SKM-1 (cell line): ENCODE data around the gene CNNM1.

Experiments used
- DNase-seq: peaks from one replicate; lab custom pipeline; 2025; ENCODE audit not compliant: unreplicated experiment; lab: John Stamatoyannopoulos, UW

The CNNM1 gene

DNA sequence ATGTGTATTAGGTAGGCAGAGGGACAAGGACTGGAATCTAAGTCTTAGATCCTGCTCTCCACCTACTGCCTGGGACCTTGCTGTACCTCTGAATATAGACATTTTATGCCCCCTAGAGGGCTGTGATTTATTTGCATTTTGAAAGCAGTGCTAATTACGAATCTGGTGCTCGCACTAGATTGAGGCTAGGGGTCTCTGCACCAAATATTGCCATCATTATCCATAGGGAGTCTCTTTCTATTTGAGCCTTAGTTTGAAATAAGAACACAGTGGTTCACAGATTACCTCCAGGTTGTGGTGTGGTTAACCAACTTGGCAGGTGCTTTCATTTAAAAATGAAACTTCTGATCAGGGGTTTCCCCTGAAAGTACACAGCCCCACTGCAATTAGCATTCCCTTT is 41.8 kb downstream of the CNNM1 start:
- no peak for DNase-seq

- no peak for DNase-seq
These were observed 43.6 kb downstream of the CNNM1 start for GRCh38 chr10:99372546-99373271.

DNA sequence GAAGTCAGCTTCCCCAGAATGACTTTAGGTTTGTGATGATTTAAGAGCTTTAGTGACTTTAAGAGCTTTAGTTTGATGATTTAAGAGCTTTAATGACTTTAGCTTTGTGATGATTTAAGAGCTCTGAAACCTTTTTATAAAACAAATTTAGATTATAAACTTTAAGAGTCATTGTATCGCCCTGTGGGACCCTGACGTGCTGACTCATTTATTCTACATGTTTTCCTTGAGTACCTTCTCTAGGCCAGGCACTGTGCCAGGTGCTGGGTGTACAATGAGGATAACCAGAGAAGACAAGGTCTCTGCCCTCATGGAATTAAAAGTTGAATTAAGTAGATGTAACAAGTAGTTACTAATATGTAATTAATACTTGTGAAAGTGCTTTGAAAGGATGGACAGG is 45.4 kb downstream of the CNNM1 start:
- DNase-seq = no peak

DNA sequence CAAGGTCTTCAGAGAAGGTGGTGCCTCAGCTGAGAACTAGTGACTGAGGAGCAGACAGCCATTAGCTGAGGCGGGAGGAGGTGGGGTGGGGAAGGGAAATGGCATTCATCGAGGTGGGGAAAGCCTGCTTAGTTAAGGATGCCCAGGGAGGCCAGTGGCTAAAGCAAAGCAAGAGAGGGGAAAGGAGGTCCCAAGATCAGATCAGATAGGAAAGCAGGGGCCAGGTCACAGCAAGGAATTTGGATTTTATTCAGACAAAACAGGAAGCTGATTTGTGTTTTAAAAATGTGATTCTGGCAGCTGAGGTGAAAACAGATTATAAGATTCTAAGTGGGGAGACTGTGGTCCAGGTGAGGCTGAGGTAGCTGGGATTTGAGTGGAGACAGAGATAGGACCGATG is 45.8 kb downstream of the CNNM1 start:
- DNase-seq = no peak

DNA sequence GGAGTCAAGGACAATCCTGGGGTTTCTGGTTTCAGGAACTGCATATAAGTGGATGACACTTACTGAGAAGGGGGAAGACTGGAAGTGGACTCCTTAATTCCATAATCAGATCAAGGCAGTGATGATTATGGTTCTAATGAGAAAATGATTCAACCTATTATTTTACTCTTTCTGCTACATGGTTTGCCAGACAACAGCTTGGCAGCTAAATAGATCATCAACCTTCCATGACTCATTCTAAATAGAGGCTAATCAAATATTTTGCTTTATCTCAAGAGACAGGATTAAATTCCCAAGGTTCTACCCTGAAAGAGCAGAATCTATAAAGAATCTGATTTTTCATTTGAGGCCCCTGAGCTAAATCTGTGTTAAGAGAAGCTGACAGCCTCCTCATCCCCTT is 46.3 kb downstream of the CNNM1 start:
- DNase-seq = no peak

GRCh38 chr10:99382176-99382575 is 53.0 kb downstream of the CNNM1 start:
- DNase-seq = no peak

GRCh38 chr10:99387071-99387470 is 57.9 kb downstream of the CNNM1 start:
- DNase-seq = no peak

DNA sequence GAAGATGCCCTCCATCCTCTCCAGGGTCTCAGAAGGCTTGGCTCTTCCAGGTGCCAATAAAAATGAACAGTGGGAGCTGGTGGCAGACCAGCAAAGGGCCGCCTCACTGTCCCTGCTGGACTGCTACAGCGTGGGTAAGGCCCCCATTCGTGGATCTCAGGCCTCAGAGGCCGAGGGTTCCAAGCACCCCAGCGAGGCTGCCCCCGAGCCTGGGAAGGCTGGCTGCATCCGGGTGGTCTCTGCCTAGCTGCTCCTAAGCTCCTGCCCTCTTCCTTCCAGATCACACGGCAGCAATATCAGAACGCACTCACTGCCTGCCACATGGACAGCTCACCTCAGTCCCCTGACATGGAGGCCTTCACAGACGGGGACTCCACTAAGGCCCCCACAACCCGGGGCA is 58.4 kb downstream of the CNNM1 start:
- DNase-seq = no peak

- no peak for DNase-seq
These were observed 60.7 kb downstream of the CNNM1 start for GRCh38 chr10:99389729-99390480.

GRCh38 chr10:99391346-99391745 is 62.2 kb downstream of the CNNM1 start:
- no peak for DNase-seq

DNA sequence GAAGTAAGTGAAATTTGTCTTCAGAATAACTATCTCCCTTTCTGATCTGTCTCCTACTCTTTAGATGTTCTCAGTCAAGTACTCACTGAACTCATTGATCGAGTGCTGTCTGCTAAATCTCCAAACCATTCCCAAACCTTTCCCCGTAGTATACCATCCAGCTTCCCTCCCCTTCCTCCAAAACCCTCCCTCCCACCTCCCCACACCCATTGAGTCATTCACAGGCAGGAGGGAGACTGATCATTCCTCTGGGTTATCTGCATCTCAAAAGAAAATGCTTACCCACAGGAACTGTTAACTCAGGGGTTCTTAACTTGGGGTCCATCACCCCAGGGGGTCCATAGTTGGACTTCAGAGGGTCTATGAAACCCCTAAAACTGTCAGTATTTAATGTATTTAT is 63.9 kb downstream of the CNNM1 start:
- no peak for DNase-seq

GRCh38 chr10:99393683-99394082 is 64.5 kb downstream of the CNNM1 start:
- DNase-seq = no peak

GRCh38 chr10:99394256-99394655 is 65.1 kb downstream of the CNNM1 start:
- no peak for DNase-seq

- no peak for DNase-seq
These were observed 65.7 kb downstream of the CNNM1 start for GRCh38 chr10:99394761-99395386.

DNA sequence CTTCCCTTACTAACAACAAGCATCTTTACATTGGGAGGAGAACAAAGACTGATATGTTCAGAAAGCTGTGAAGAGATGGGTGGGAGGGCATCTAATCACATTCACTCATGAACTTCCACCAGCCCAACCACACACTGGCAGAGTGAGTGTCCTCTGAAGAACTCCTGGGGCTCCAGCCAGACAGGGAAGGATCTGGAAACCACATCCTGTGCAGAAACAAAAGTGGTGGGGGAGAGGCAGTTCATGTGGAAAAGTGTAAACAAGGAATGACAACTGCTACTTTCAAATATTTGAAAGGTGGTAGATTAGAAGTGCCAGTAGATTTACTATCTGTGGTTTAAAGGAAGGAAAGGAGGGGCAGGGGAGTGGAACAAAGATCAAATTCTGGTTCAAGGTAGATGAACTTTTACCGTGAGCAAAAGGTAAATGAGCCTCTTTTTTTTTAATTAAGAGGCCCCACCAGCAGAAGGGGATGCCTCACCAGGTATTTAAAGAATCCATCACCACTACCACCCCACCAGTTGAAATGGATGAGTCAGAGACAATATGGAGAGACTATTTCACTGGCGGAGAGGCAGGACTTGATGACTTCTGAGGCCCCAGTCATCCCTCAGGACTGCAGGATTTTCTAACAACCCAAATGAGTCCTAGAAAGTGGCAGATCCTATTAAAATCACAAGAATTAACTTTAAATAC is 66.7 kb downstream of the CNNM1 start:
- no peak for DNase-seq

- no peak for DNase-seq
These were observed 67.3 kb downstream of the CNNM1 start for GRCh38 chr10:99396471-99396870.

DNA sequence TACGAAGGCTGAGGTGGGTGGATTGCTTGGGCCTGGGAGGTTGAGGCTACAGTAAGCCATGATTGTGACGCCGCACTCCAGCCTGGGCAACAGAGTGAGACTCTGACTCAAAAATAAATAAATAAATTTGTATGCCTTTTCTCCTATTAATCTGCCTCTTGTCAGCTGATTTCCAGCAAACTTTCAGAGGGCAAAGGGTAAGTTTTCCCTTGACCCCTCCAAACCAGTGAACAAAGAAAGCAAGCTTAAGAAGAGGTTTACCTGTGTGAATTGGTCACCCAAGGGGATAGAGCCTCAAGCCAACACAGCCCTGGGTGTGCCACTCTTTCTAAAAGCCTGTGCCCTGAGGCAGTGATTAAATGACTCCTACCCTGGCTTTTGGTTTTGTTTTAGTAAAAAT is 70.5 kb downstream of the CNNM1 start:
- DNase-seq = no peak

DNA sequence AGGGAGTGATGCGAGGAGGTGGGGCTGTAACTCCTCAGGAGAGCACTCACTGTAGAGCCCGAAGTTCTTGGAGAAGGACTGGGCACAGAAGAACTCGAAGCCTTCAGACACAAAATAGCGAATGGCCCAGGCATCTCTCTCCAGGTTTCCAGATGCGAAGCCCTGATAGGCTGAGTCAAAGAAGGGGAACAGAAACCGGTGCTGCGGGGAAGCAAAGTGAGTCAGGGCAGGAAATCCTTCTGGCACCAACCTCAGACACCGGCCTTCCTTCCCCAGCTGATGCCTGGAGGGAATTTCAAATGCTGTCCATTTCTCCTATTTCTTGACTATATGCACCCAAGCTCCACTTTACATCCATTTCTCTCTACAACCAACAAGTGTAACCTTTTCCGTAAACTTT is 74.5 kb downstream of the CNNM1 start:
- no peak for DNase-seq

DNA sequence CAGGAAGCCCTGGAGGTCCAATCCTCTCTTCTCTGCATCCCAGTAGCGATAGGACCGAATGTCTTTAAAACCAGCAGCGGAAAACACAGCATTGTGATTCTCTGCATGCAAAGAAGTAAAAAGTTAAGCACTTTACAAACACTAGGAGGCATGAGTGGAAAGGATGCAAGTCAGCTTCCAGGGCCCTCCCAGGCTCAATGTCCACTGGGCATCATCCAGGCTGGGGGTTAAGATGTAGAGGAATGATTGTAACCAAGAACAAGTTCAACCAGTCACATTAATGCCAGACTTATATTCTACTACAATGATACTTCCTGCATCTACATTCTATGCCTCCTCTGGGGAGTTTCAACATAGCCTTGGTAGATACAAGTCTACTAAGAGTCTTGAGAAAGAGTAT is 77.0 kb downstream of the CNNM1 start:
- DNase-seq = no peak

DNA sequence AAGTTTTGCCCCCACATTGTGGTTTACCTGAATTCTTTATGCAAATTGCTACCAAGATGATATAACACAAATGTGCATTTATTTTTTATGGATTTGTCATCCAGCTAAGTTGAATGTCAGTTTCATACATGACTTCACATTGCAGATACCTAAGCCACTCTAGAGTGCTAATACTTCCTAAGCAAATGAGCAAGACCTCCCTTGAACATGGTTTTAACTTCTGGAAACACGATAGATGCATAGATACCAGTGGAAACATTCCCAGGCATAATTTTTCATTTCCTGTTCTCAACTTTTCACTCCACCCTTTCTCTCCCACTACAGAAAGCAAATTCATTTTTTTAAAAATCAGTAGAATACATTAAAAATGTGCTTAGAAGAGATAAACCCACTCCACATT is 81.0 kb downstream of the CNNM1 start:
- DNase-seq = no peak

DNA sequence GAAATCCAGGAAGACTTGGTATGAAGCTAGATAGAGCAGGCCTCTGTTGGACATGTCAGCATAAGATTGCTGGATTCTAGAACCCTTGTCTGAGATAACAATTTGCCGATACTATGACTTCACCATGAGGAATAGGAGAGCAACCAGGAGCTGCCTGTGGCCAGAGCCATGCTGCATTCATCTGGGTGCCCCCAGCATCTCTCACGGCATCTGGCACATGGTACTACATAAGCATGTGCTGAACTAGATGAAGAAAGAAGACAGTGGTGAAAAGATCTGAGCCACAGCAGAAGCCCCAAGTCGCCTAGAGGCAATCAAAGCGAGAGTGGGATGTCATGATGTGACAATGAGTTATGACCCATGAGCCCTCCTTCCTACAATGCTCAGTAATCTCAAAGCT is 81.7 kb downstream of the CNNM1 start:
- DNase-seq = no peak

DNA sequence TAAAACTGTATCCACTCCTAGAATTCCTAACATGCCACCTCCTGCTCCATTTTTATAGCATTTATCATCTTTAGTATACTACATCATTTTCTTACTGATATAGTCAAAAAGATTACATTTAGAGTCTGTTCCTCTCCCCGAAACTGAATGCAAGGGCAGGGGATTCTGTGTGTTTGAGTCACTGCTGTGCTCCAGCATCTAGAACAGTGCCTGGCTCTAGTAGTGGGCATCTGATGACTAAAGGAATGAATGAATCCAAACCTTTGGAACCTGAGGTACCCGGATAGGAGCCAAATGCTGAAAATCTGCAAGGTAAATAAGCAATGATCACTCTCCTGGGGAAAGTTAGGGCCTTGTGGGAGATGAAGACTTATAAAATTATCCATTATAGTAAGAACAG is 82.4 kb downstream of the CNNM1 start:
- DNase-seq = no peak
